K562 (cell line): ENCODE data around the gene UBXN2A. TPM values are rescaled to one million over a fixed set of nuclear protein-coding genes. Genes with fewer than 3 reads are reported as not detected.
A peak's percentile ranks its signal among the peaks of the same experiment; 100 is the strongest.

Experiments used
- BACH1 ChIP-seq: fragments of 200-800 bp; sonication (Bioruptor generic); IDR thresholded peaks from 2 replicates; pipeline ENCODE4 v1.6.1; 2016; ENCODE audit warnings: missing genetic modification characterization, missing compliant biosample characterization
- CBX5 ChIP-seq: IDR thresholded peaks from 2 replicates; pipeline ENCODE4 v1.6.1; 2014; ENCODE audit warnings: low read depth, borderline replicate concordance
- DIDO1 ChIP-seq: fragments of 450-650 bp; IDR thresholded peaks from 2 replicates; pipeline ENCODE4 v1.6.1; 2016; ENCODE audit warnings: low read depth, missing biosample characterization, missing genetic modification characterization
- ETV6 ChIP-seq, 3 experiments: fragments of 150-350 bp in 1 of 3; sonication (generic) in 1 of 3; formaldehyde crosslinking in 1 of 3; IDR thresholded peaks; 2 replicates each; pipeline versions ENCODE4 v1.6.1 to v1.8.0; 2014 to 2022; ENCODE audit warnings: borderline replicate concordance in 2 of 3, low read depth in 2 of 3, antibody characterized with exemption in 1 of 3, low read length in 1 of 3, mild to moderate bottlenecking in 1 of 3, missing genetic modification reagents in 1 of 3
- FUS ChIP-seq: fragments of 200-400 bp; formaldehyde crosslinking; optimal IDR thresholded peaks from 2 replicates; pipeline ENCODE3; 2017; ENCODE audit warnings: low read depth, low read length
- HDAC3 ChIP-seq: fragments of 450-650 bp; IDR thresholded peaks from 2 replicates; pipeline ENCODE4 v1.6.1; 2018; ENCODE audit warnings: borderline replicate concordance, mild to moderate bottlenecking, moderate library complexity; ENCODE audit not compliant: partially characterized antibody
- JUN ChIP-seq, 2 experiments: sonication (generic) in 1 of 2; formaldehyde crosslinking in 1 of 2; IDR thresholded peaks; 2 replicates each; pipeline versions ENCODE4 v1.6.1 to v1.8.0; 2012 to 2022; ENCODE audit warnings: borderline replicate concordance in 2 of 2, mild to moderate bottlenecking in 2 of 2, improper control_type of control experiment in 1 of 2, low read depth in 1 of 2, low read length in 1 of 2, missing genetic modification reagents in 1 of 2
- NFE2L1 ChIP-seq: fragments of 450-650 bp; IDR thresholded peaks from 2 replicates; pipeline ENCODE4 v1.6.1; 2016; ENCODE audit warnings: missing genetic modification characterization, low read depth, mild to moderate bottlenecking, missing compliant biosample characterization, moderate library complexity, borderline replicate concordance
- NRF1 ChIP-seq, 2 experiments: fragments of 450-650 bp; IDR thresholded peaks in 1 of 2; conservative IDR thresholded peaks in 1 of 2; 2 replicates each; pipeline ENCODE4 v1.6.1; 2014; ENCODE audit warnings: mild to moderate bottlenecking in 2 of 2
- RBM17 ChIP-seq: fragments of 200-400 bp; formaldehyde crosslinking; IDR thresholded peaks from 2 replicates; pipeline ENCODE4 v1.6.1; 2017; ENCODE audit warnings: low read depth, mild to moderate bottlenecking, low read length, borderline replicate concordance
- SAFB ChIP-seq: fragments of 200-400 bp; formaldehyde crosslinking; IDR thresholded peaks from 2 replicates; pipeline ENCODE4 v1.6.1; 2017; ENCODE audit warnings: low read depth, low read length, borderline replicate concordance
- SRSF3 ChIP-seq: fragments of 200-400 bp; formaldehyde crosslinking; IDR thresholded peaks from 2 replicates; pipeline ENCODE4 v1.6.1; 2016; ENCODE audit warnings: mild to moderate bottlenecking, low read length, moderate library complexity; ENCODE audit not compliant: insufficient read depth
- THRAP3 ChIP-seq: fragments of 450-650 bp; IDR thresholded peaks from 2 replicates; pipeline ENCODE4 v1.6.1; 2016; ENCODE audit warnings: mild to moderate bottlenecking, inconsistent platforms, borderline replicate concordance
- ZNF444 ChIP-seq: fragments of 250-450 bp; sonication (Bioruptor Pico); IDR thresholded peaks from 2 replicates; pipeline ENCODE4 v1.4.0; 2020; ENCODE audit warnings: mild to moderate bottlenecking, moderate library complexity
- polyA plus RNA-seq, 8 experiments: library from polyadenylated mRNA; depleted of rRNA in 4 of 8; stranded (reverse) in 5 of 8; unstranded in 3 of 8; fragments of >200 nt; fragmentation: Nextera tagmentation in 2 of 8; fragmentation: Illumina TruSeq in 1 of 8; extraction: Ambion mirVana in 2 of 8; extraction: Trizol in 1 of 8; gene quantifications; 2 replicates each; pipeline versions ENCODE4 v1.2.1 to v1.2.3, GENCODE V29; 2011 to 2014; ENCODE audit warnings: inconsistent platforms in 1 of 8, missing spikeins in 1 of 8
- total RNA-seq, 7 experiments: library from RNA; depleted of rRNA in 6 of 7; stranded (reverse); fragments of >200 nt in 6 of 7; fragmentation: Illumina TruSeq in 2 of 7; extraction: Trizol in 2 of 7; gene quantifications; 2 replicates each; pipeline versions ENCODE4 v1.2.1 to v1.2.3, GENCODE V29; 2011 to 2021; ENCODE audit warnings: low replicate concordance in 1 of 7
- TF ChIP-seq, protein P1 (sequence below), 3 experiments: IDR thresholded peaks in 2 of 3; conservative IDR thresholded peaks in 1 of 3; 2 replicates each; pipeline ENCODE4 v1.5.1; 2011 to 2012; ENCODE audit warnings: low read length in 3 of 3, mild to moderate bottlenecking in 3 of 3, control low read depth in 2 of 3, improper control_type of control experiment in 1 of 3, inconsistent platforms in 1 of 3, low read depth in 1 of 3, mixed read lengths in 1 of 3, moderate library complexity in 1 of 3; ENCODE audit not compliant: insufficient read depth in 2 of 3
- TF ChIP-seq, protein P2 (sequence below): fragments of 450-650 bp; IDR thresholded peaks from 2 replicates; pipeline ENCODE4 v1.7.0; 2016; ENCODE audit warnings: borderline replicate concordance
- TF ChIP-seq, protein P3 (sequence below), 2 experiments: fragments of 450-650 bp; IDR thresholded peaks; 2 replicates each; pipeline ENCODE4 v1.6.1; 2018; ENCODE audit warnings: mild to moderate bottlenecking in 2 of 2, low read depth in 1 of 2; ENCODE audit not compliant: partially characterized antibody in 2 of 2

Gene UBXN2A
- total and polyA plus RNA-seq, 9 of the 15 experiments (the other 6 are each of a cell fraction or from before 2014, with no cell fraction given): 3.4 to 25.6 (median 16.0) TPM

DNA sequence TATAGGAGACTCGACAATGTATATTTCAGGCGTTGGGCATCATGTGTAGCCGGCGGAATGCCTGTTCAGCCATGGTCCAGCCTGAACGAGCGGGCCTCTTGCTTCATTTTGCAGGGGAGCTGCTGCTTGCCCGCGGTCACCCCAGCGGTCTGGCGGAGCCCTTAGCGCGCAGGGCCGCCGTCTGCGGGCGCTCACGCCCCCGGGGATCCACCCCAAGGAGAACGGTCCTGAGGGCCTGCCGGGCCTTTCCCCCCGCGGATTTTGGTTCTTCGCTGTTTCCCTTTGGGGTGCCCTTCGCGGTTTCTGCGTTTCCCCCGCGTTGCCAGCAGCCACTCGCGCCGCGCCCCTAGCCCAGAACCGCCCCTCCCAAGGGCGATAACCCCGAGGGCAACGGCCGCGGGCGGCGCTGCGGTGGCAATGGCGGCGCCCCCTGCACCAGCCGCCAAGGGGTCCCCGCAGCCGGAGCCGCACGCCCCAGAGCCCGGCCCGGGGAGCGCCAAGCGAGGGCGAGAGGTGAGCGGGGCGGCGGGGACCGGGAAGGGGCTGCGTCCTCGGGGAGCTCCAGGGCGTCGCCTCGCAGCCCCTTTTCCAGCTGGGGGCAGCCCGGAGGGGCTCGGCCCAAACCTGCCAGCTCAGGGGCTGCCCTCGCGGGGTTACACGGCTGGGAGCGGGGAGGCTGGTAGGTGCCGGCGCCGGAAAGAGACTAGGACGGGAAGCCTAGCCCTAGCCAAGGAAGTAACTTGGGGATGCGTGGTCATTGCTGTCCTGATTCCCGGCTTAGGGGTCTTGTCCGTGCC is 69.6 kb downstream of the UBXN2A start, which contains the start of gene MFSD2B (continued):
- TF ChIP-seq, protein P1, sequence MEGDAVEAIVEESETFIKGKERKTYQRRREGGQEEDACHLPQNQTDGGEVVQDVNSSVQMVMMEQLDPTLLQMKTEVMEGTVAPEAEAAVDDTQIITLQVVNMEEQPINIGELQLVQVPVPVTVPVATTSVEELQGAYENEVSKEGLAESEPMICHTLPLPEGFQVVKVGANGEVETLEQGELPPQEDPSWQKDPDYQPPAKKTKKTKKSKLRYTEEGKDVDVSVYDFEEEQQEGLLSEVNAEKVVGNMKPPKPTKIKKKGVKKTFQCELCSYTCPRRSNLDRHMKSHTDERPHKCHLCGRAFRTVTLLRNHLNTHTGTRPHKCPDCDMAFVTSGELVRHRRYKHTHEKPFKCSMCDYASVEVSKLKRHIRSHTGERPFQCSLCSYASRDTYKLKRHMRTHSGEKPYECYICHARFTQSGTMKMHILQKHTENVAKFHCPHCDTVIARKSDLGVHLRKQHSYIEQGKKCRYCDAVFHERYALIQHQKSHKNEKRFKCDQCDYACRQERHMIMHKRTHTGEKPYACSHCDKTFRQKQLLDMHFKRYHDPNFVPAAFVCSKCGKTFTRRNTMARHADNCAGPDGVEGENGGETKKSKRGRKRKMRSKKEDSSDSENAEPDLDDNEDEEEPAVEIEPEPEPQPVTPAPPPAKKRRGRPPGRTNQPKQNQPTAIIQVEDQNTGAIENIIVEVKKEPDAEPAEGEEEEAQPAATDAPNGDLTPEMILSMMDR (IDR thresholded peaks at IDR 0.05 in 2 of 3, conservative IDR thresholded peaks at IDR 0.05 in 1 of 3; ENCODE audit: insufficient read depth in 2 of 3, low read depth in 1 of 3, low read length in 3 of 3): no peak
- TF ChIP-seq HDAC3: no peak
- 0 out of 2 replicates have a peak, but pooled peaks have one; percentile 28 for TF ChIP-seq SRSF3
- TF ChIP-seq BACH1 (tag): 0 out of 2 replicates have a peak, but pooled peaks have one; percentile 33
- no peak for TF ChIP-seq JUN (IDR thresholded peaks at IDR 0.05; ENCODE audit: borderline replicate concordance, low read depth, low read length)
- no peak for TF ChIP-seq JUN (CRISPR knock-in tag; IDR thresholded peaks at IDR 0.05; ENCODE audit: borderline replicate concordance)
- no peak for TF ChIP-seq ZNF444 (CRISPR knock-in tag)
- no peak for TF ChIP-seq CBX5
- no peak for TF ChIP-seq THRAP3
- 0 out of 4 replicates have a peak, but pooled peaks of 1 of the 2 experiments have one; percentile 13 for TF ChIP-seq NRF1 (conservative IDR thresholded peaks at IDR 0.05 in 1 of 2, IDR thresholded peaks at IDR 0.05 in 1 of 2)
- no peak for TF ChIP-seq NFE2L1 (tag)
- TF ChIP-seq ETV6 (IDR thresholded peaks at IDR 0.05; ENCODE audit: borderline replicate concordance in 1 of 2, low read depth in 2 of 2, low read length in 1 of 2): no peak
- no peak for TF ChIP-seq ETV6 (CRISPR knock-in tag; IDR thresholded peaks at IDR 0.05; ENCODE audit: borderline replicate concordance)
- TF ChIP-seq, protein P2, sequence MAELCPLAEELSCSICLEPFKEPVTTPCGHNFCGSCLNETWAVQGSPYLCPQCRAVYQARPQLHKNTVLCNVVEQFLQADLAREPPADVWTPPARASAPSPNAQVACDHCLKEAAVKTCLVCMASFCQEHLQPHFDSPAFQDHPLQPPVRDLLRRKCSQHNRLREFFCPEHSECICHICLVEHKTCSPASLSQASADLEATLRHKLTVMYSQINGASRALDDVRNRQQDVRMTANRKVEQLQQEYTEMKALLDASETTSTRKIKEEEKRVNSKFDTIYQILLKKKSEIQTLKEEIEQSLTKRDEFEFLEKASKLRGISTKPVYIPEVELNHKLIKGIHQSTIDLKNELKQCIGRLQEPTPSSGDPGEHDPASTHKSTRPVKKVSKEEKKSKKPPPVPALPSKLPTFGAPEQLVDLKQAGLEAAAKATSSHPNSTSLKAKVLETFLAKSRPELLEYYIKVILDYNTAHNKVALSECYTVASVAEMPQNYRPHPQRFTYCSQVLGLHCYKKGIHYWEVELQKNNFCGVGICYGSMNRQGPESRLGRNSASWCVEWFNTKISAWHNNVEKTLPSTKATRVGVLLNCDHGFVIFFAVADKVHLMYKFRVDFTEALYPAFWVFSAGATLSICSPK: no peak
- TF ChIP-seq DIDO1 (tag): no peak
- TF ChIP-seq, protein P3, sequence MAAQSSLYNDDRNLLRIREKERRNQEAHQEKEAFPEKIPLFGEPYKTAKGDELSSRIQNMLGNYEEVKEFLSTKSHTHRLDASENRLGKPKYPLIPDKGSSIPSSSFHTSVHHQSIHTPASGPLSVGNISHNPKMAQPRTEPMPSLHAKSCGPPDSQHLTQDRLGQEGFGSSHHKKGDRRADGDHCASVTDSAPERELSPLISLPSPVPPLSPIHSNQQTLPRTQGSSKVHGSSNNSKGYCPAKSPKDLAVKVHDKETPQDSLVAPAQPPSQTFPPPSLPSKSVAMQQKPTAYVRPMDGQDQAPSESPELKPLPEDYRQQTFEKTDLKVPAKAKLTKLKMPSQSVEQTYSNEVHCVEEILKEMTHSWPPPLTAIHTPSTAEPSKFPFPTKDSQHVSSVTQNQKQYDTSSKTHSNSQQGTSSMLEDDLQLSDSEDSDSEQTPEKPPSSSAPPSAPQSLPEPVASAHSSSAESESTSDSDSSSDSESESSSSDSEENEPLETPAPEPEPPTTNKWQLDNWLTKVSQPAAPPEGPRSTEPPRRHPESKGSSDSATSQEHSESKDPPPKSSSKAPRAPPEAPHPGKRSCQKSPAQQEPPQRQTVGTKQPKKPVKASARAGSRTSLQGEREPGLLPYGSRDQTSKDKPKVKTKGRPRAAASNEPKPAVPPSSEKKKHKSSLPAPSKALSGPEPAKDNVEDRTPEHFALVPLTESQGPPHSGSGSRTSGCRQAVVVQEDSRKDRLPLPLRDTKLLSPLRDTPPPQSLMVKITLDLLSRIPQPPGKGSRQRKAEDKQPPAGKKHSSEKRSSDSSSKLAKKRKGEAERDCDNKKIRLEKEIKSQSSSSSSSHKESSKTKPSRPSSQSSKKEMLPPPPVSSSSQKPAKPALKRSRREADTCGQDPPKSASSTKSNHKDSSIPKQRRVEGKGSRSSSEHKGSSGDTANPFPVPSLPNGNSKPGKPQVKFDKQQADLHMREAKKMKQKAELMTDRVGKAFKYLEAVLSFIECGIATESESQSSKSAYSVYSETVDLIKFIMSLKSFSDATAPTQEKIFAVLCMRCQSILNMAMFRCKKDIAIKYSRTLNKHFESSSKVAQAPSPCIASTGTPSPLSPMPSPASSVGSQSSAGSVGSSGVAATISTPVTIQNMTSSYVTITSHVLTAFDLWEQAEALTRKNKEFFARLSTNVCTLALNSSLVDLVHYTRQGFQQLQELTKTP (IDR thresholded peaks at IDR 0.05; ENCODE audit: low read depth in 1 of 2, partially characterized antibody in 2 of 2): no peak
- peak; percentile 59 for TF ChIP-seq FUS
- no peak for TF ChIP-seq SAFB
- no peak for TF ChIP-seq RBM17
